GM19467 (cell line): Measurements from ENCODE around the gene ARHGEF26.

Experiments
- ATAC-seq: cut with Tn5 transposase; IDR thresholded peaks from one replicate; pipeline ENCODE4 v1.9.1; 2021; ENCODE audit warnings: mild to moderate bottlenecking, moderate library complexity; ENCODE audit not compliant: unreplicated experiment

Gene ARHGEF26

GRCh38 chr3:154151969-154152368 is 30.8 kb downstream of the ARHGEF26 start:
- no peak for ATAC-seq

GRCh38 chr3:154152741-154153140 is 31.6 kb downstream of the ARHGEF26 start:
- ATAC-seq: no peak

- no peak for ATAC-seq
These were observed 35.3 kb downstream of the ARHGEF26 start for GRCh38 chr3:154156530-154156929.

GRCh38 chr3:154161806-154162205 is 40.6 kb downstream of the ARHGEF26 start:
- ATAC-seq: no peak

- ATAC-seq: no peak
These were observed 43.2 kb downstream of the ARHGEF26 start for GRCh38 chr3:154164387-154164786.

- ATAC-seq: no peak
These were observed 48.0 kb downstream of the ARHGEF26 start for GRCh38 chr3:154168998-154169795.

GRCh38 chr3:154169796-154170110 is 48.6 kb downstream of the ARHGEF26 start:
- no peak for ATAC-seq

GRCh38 chr3:154170300-154170699 is 49.1 kb downstream of the ARHGEF26 start:
- no peak for ATAC-seq

GRCh38 chr3:154175041-154175440 is 53.9 kb downstream of the ARHGEF26 start:
- ATAC-seq: no peak

GRCh38 chr3:154176036-154176435 is 54.8 kb downstream of the ARHGEF26 start:
- no peak for ATAC-seq

- ATAC-seq: no peak
These were observed 56.2 kb downstream of the ARHGEF26 start for GRCh38 chr3:154177406-154177805.

GRCh38 chr3:154178172-154178571 is 57.0 kb downstream of the ARHGEF26 start:
- ATAC-seq: no peak

- ATAC-seq: no peak
These were observed 59.9 kb downstream of the ARHGEF26 start for GRCh38 chr3:154180836-154181691.

GRCh38 chr3:154182322-154182922 is 61.2 kb downstream of the ARHGEF26 start:
- no peak for ATAC-seq

GRCh38 chr3:154182975-154183374 is 61.8 kb downstream of the ARHGEF26 start:
- no peak for ATAC-seq

GRCh38 chr3:154184582-154184981 is 63.4 kb downstream of the ARHGEF26 start:
- ATAC-seq: no peak

GRCh38 chr3:154188437-154188836 is 67.2 kb downstream of the ARHGEF26 start:
- ATAC-seq: no peak

GRCh38 chr3:154188846-154189245 is 67.7 kb downstream of the ARHGEF26 start:
- no peak for ATAC-seq

- ATAC-seq: no peak
These were observed 70.3 kb downstream of the ARHGEF26 start for GRCh38 chr3:154191520-154191919.

GRCh38 chr3:154192225-154192624 is 71.0 kb downstream of the ARHGEF26 start:
- ATAC-seq: no peak

- ATAC-seq: no peak
These were observed 71.9 kb downstream of the ARHGEF26 start for GRCh38 chr3:154193000-154193615.
